A549 (cell line): ENCODE results near the gene APEX1.
"Not testable (repeated sequence)": the region's sequence is repeated elsewhere in the genome, so short reads cannot be mapped to it uniquely, and the experiment has no call there.

Experiments used
- CBX2 ChIP-seq: fragments of 200-600 bp; sonication (generic); IDR thresholded peaks from 2 replicates; pipeline ENCODE4 v1.6.1; 2016; ENCODE audit warnings: low read depth, mild to moderate bottlenecking, borderline replicate concordance
- HDAC2 ChIP-seq: fragments of 200-600 bp; sonication (generic); IDR thresholded peaks from 2 replicates; pipeline ENCODE4 v1.6.1; 2016
- ZFP36 ChIP-seq: fragments of 450-650 bp; IDR thresholded peaks from 2 replicates; pipeline ENCODE4 v1.6.1; 2014; ENCODE audit warnings: borderline replicate concordance; ENCODE audit not compliant: partially characterized antibody
- TF ChIP-seq, protein P1 (sequence below): fragments of >200 bp; sonication (Bioruptor Twin); formaldehyde crosslinking; IDR thresholded peaks from 3 replicates; pipeline ENCODE4 v1.5.1; 2016

DNA sequence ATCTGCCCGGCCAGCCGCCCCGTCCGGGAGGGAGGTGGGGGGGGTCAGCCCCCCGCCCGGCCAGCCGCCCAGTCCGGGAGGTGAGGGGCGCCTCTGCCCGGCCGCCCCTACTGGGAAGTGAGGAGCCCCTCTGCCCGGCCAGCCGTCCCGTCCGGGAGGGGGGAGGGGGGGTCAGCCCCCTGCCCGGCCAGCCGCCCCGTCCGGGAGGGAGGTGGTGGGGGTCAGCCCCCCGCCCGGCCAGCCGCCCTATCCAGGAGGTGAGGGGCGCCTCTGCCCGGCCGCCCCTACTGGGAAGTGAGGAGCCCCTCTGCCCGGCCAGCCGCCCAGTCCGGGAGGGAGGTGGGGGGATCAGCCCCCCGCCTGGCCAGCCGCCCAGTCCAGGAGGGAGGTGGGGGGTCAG lies 51.2 kb downstream of the APEX1 start:
- TF ChIP-seq, protein P1, sequence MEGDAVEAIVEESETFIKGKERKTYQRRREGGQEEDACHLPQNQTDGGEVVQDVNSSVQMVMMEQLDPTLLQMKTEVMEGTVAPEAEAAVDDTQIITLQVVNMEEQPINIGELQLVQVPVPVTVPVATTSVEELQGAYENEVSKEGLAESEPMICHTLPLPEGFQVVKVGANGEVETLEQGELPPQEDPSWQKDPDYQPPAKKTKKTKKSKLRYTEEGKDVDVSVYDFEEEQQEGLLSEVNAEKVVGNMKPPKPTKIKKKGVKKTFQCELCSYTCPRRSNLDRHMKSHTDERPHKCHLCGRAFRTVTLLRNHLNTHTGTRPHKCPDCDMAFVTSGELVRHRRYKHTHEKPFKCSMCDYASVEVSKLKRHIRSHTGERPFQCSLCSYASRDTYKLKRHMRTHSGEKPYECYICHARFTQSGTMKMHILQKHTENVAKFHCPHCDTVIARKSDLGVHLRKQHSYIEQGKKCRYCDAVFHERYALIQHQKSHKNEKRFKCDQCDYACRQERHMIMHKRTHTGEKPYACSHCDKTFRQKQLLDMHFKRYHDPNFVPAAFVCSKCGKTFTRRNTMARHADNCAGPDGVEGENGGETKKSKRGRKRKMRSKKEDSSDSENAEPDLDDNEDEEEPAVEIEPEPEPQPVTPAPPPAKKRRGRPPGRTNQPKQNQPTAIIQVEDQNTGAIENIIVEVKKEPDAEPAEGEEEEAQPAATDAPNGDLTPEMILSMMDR, result not testable (repeated sequence)
- TF ChIP-seq HDAC2, ZFP36, CBX2: not testable (repeated sequence)
